Neuronal stem cell (in vitro differentiated cells): Measurements from ENCODE around the gene SERPINB5.

ENCODE experiments used
- DNase-seq: peaks from one replicate; pipeline ENCODE4 v3.0.0-alpha.2; 2013; ENCODE audit warnings: low spot score
- H2AFZ ChIP-seq: one replicate; pipeline ENCODE4 v1.6.1; 2013; ENCODE audit warnings: mild to moderate bottlenecking, low read length, inconsistent platforms
- H2AK5ac ChIP-seq: 2 replicates; pipeline ENCODE4 v1.6.1; 2013; ENCODE audit warnings: low read depth, mild to moderate bottlenecking, inconsistent platforms, low read length, moderate library complexity, mixed read lengths
- H2BK120ac ChIP-seq: 2 replicates; pipeline ENCODE4 v1.6.1; 2013; ENCODE audit warnings: low read depth, mild to moderate bottlenecking, inconsistent platforms, low read length, moderate library complexity, mixed read lengths
- H2BK12ac ChIP-seq: one replicate; pipeline ENCODE4 v1.6.1; 2013; ENCODE audit warnings: low read length, inconsistent platforms
- H2BK15ac ChIP-seq: 2 replicates; pipeline ENCODE4 v1.6.1; 2013; ENCODE audit warnings: mild to moderate bottlenecking, low read length, inconsistent platforms, mixed read lengths
- H2BK5ac ChIP-seq: one replicate; pipeline ENCODE4 v1.6.1; 2013; ENCODE audit warnings: inconsistent platforms, mild to moderate bottlenecking, low read length, moderate library complexity
- H3K14ac ChIP-seq: one replicate; pipeline ENCODE4 v1.6.1; 2013; ENCODE audit warnings: low read length, inconsistent platforms
- H3K18ac ChIP-seq: 2 replicates; pipeline ENCODE4 v1.6.1; 2013; ENCODE audit warnings: low read length, inconsistent platforms
- H3K23ac ChIP-seq: 2 replicates; pipeline ENCODE4 v1.6.1; 2013; ENCODE audit warnings: low read depth, mild to moderate bottlenecking, mixed read lengths, low read length, inconsistent platforms; ENCODE audit not compliant: poor library complexity
- H3K27ac ChIP-seq: replicated peaks from 3 replicates; pipeline ENCODE4 v1.5.1; 2013; ENCODE audit warnings: low read length, inconsistent platforms
- H3K27me3 ChIP-seq, 3 experiments: 2 replicates each; pipeline ENCODE4 v1.6.1; 2013; ENCODE audit warnings: low read length in 3 of 3, mild to moderate bottlenecking in 2 of 3, inconsistent platforms in 1 of 3, low read depth in 1 of 3, mixed read lengths in 1 of 3, moderate library complexity in 1 of 3; ENCODE audit not compliant: control insufficient read depth in 3 of 3, insufficient read depth in 3 of 3
- H3K36me3 ChIP-seq, 2 donors: replicated peaks in 1 of 2; 2 replicates each; pipeline ENCODE4 v1.6.1; 2013; ENCODE audit warnings: low read length in 2 of 2; ENCODE audit not compliant: control insufficient read depth in 2 of 2, insufficient read depth in 2 of 2
- H3K4ac ChIP-seq: 2 replicates; pipeline ENCODE4 v1.6.1; 2013; ENCODE audit warnings: inconsistent platforms, mild to moderate bottlenecking, low read length, moderate library complexity
- H3K4me1 ChIP-seq, 2 donors: 1 replicate in 1 of 2; 2 replicates in 1 of 2; pipeline ENCODE4 v1.6.1; 2013; ENCODE audit warnings: low read length in 2 of 2, low read depth in 1 of 2; ENCODE audit not compliant: control insufficient read depth in 2 of 2, insufficient read depth in 1 of 2
- H3K4me2 ChIP-seq: one replicate; pipeline ENCODE4 v1.6.1; 2013; ENCODE audit warnings: mild to moderate bottlenecking, low read length, inconsistent platforms; ENCODE audit not compliant: insufficient read depth, poor library complexity, severe bottlenecking
- H3K4me3 ChIP-seq, 2 donors: 2 replicates each; pipeline ENCODE4 v1.5.1; 2013; ENCODE audit warnings: low read length in 2 of 2, mild to moderate bottlenecking in 2 of 2, inconsistent platforms in 1 of 2, moderate library complexity in 1 of 2
- H3K79me1 ChIP-seq: one replicate; pipeline ENCODE4 v1.6.1; 2013; ENCODE audit warnings: low read depth, mild to moderate bottlenecking, inconsistent platforms, low read length, moderate library complexity
- H3K9ac ChIP-seq: one replicate; pipeline ENCODE4 v1.6.1; 2013; ENCODE audit warnings: mild to moderate bottlenecking, low read depth, low read length, inconsistent platforms; ENCODE audit not compliant: poor library complexity
- H3K9me3 ChIP-seq, 2 donors: replicated peaks in 1 of 2; 2 replicates each; pipeline versions ENCODE3 to v1.6.1; 2013; ENCODE audit warnings: low read length in 2 of 2, mild to moderate bottlenecking in 2 of 2, inconsistent platforms in 1 of 2, low read depth in 1 of 2, mixed read lengths in 1 of 2, moderate library complexity in 1 of 2; ENCODE audit not compliant: control insufficient read depth in 2 of 2, insufficient read depth in 1 of 2
- H4K8ac ChIP-seq: one replicate; pipeline ENCODE4 v1.6.1; 2013; ENCODE audit warnings: low read depth, mild to moderate bottlenecking, inconsistent platforms, low read length, moderate library complexity
- H4K91ac ChIP-seq: one replicate; pipeline ENCODE4 v1.6.1; 2013; ENCODE audit warnings: low read length, low read depth, mild to moderate bottlenecking, inconsistent platforms; ENCODE audit not compliant: poor library complexity
- WGBS, 2 donors: extraction: QIAGEN DNeasy Blood & Tissue Kit; methylation state at CpG; one replicate each; pipeline ENCODE4 v1.1.7; 2013; ENCODE audit warnings: missing lambda C conversion rate in 2 of 2, mixed read lengths in 1 of 2; ENCODE audit not compliant: insufficient read length in 2 of 2, insufficient replicate concordance in 1 of 2; ENCODE audit errors: extremely low coverage in 2 of 2; 5-methylcytosine and 5-hydroxymethylcytosine counted together

The SERPINB5 gene

GRCh38 chr18:63440881-63441280 lies 35.9 kb upstream of the SERPINB5 start:
- H3K4me3 ChIP-seq, result no peak overlapping the region
- no peaks in the 10 kb centered on the region for H3K79me1 ChIP-seq
- H3K23ac ChIP-seq, result no peak overlapping the region
- H3K9me3 ChIP-seq, result no peaks in the 10 kb centered on the region
- H2BK120ac ChIP-seq, result no peak overlapping the region
- no peaks in the 10 kb centered on the region for H3K36me3 ChIP-seq
- H3K18ac ChIP-seq, result no peak overlapping the region
- no peak overlapping the region for H3K9ac ChIP-seq
- no peak overlapping the region for H2BK12ac ChIP-seq
- H3K4me1 ChIP-seq, result no peaks in the 10 kb centered on the region
- H3K4ac ChIP-seq, result no peak overlapping the region
- H2AFZ ChIP-seq, result no peak overlapping the region
- no peak overlapping the region for H2BK15ac ChIP-seq
- H4K8ac ChIP-seq, result no peak overlapping the region
- no peak overlapping the region for H4K91ac ChIP-seq
- H3K14ac ChIP-seq, result no peak overlapping the region
- H2AK5ac ChIP-seq, result no peak overlapping the region
- no CpG with 5 or more reads among the region's 5 CpGs for WGBS, 2 donors
- peaks cover 0 to 21% (median 0%) of the 10 kb centered on the region in 3 experiments for H3K27me3 ChIP-seq
- no peak for DNase-seq
- H3K4me2 ChIP-seq, result no peak overlapping the region
- H3K27ac ChIP-seq, result no peak overlapping the region
- no peak overlapping the region for H2BK5ac ChIP-seq

GRCh38 chr18:63443829-63444228 lies 32.9 kb upstream of the SERPINB5 start:
- Histone ChIP-seq H4K91ac (no peak overlapping the region), H2BK5ac (no peak overlapping the region), H2BK12ac (no peak overlapping the region), H3K4me3 (no peak overlapping the region), H3K27ac (no peak overlapping the region), H3K79me1 (no peaks in the 10 kb centered on the region), H3K4me1 (no peaks in the 10 kb centered on the region), H3K14ac (no peak overlapping the region), H3K4me2 (no peak overlapping the region), H3K23ac (no peak overlapping the region), H2AFZ (no peak overlapping the region), H3K27me3 (peaks cover 0 to 21% (median 0%) of the 10 kb centered on the region in 3 experiments), H2AK5ac (no peak overlapping the region), H2BK15ac (no peak overlapping the region), H3K36me3 (no peaks in the 10 kb centered on the region), H3K18ac (no peak overlapping the region), H3K9ac (no peak overlapping the region), H2BK120ac (no peak overlapping the region), H3K9me3 (no peaks in the 10 kb centered on the region), H4K8ac (no peak overlapping the region), H3K4ac (no peak overlapping the region)
- no CpG with 5 or more reads among the region's 6 CpGs for WGBS, 2 donors
- no peak for DNase-seq

DNA sequence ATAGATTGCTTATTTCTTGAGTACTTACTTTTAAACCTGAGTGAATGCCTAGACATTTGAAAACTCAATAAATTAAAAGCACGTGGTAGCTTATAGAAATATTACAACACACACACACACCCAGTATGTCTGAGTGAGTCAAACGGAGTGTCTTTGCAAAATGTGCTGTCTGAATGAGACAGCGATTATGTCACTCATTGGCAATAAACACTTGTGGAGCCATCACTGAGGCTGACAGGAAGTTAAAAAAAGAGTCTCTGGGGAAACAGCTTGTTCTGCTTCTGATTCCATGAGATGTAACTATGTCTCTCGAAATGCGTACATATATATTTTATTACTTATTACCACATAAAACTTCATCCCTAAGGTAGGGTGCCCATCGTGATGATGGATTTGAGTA lies 32.2 kb upstream of the SERPINB5 start:
- Histone ChIP-seq H2BK5ac (no peak overlapping the region), H3K9ac (no peak overlapping the region), H2BK12ac (no peak overlapping the region), H3K4me3 (no peak overlapping the region), H3K79me1 (no peaks in the 10 kb centered on the region), H3K36me3 (no peaks in the 10 kb centered on the region), H2BK120ac (no peak overlapping the region), H3K4me2 (no peak overlapping the region), H3K18ac (no peak overlapping the region), H2AFZ (no peak overlapping the region), H3K27ac (no peak overlapping the region), H3K4ac (no peak overlapping the region), H3K4me1 (no peaks in the 10 kb centered on the region), H4K91ac (no peak overlapping the region), H3K27me3 (peaks cover 0 to 21% (median 0%) of the 10 kb centered on the region in 3 experiments), H4K8ac (no peak overlapping the region), H3K9me3 (no peaks in the 10 kb centered on the region), H2AK5ac (no peak overlapping the region), H3K14ac (no peak overlapping the region), H3K23ac (no peak overlapping the region), H2BK15ac (no peak overlapping the region)
- no CpG with 5 or more reads among the region's 6 CpGs for WGBS, 2 donors
- DNase-seq, result no peak

DNA sequence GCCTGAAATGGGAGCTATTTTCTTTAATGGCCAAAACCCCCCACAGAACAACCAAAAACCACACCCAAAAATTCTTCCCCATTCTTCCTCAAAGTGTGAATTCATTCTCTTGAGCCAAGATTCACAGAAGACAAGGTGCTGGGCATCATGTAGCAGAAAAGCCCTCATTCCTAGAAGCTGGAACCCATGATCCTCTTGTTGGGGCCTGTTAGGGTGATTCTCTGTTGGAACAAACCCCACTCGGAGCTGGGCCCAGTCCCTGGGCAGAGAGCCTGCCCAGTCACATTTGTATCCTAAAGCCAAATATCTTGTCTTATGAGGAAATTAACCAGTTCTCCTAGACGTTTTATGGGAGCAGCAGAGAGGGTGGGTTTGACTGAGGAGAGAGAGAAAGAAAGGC lies 31.7 kb upstream of the SERPINB5 start:
- no peak overlapping the region for H2BK15ac ChIP-seq
- H3K18ac ChIP-seq, result no peak overlapping the region
- H3K4ac ChIP-seq, result no peak overlapping the region
- no peaks in the 10 kb centered on the region for H3K4me1 ChIP-seq
- no peak for DNase-seq
- no peak overlapping the region for H2BK120ac ChIP-seq
- no peak overlapping the region for H2AFZ ChIP-seq
- H3K9me3 ChIP-seq, result no peaks in the 10 kb centered on the region
- H4K8ac ChIP-seq, result no peak overlapping the region
- H3K23ac ChIP-seq, result no peak overlapping the region
- H3K36me3 ChIP-seq, result no peaks in the 10 kb centered on the region
- H3K79me1 ChIP-seq, result no peaks in the 10 kb centered on the region
- H3K4me2 ChIP-seq, result no peak overlapping the region
- H3K27ac ChIP-seq, result no peak overlapping the region
- H2BK12ac ChIP-seq, result no peak overlapping the region
- H2BK5ac ChIP-seq, result no peak overlapping the region
- H4K91ac ChIP-seq, result no peak overlapping the region
- H3K27me3 ChIP-seq, result peaks cover 0 to 21% (median 0%) of the 10 kb centered on the region in 3 experiments
- no peak overlapping the region for H3K14ac ChIP-seq
- H3K4me3 ChIP-seq, result no peak overlapping the region
- no CpG with 5 or more reads among the region's 2 CpGs for WGBS, 2 donors
- H2AK5ac ChIP-seq, result no peak overlapping the region
- no peak overlapping the region for H3K9ac ChIP-seq
